ENCODE data around the gene BFSP1. TPM values are rescaled to one million over a fixed set of nuclear protein-coding genes. Genes with fewer than 3 reads are reported as not detected.

Gene BFSP1
- total and polyA plus RNA-seq, 2 donors (not counting 1 experiment from before 2014, with no cell fraction given) = 1.5 to 2.3 TPM

DNA sequence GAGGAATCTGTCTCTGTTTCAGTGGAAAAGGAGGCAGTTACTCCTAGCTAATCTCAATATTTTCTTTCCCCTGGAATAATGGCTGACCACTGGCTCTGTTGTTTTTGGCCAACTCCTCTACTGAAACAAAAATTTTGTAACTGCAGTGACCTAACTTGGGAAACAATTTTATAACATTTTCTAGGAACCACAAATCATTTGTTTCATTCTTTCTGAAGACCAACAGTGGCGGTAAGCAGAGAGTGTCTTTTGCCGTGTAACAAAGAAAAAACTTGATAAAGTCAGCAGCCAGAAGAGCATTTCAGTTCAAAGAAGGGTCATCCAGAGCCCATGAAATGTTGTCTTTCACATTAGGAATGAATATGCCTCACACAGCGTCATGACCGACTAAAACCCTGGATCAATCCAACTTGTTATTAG is 11.8 kb upstream of the BFSP1 start:
- H3K4me2 ChIP-seq (ENCODE audit: extremely low read depth, insufficient read depth, low read length) = peak overlapping the region; percentile 71
- peak; percentile 90 to 97 for DNase-seq (ENCODE audit: low read depth in 2 of 2)
- H3K79me2 ChIP-seq (ENCODE audit: control insufficient read depth, insufficient read depth, low read length) = no peaks in the 10 kb centered on the region
- TF ChIP-seq, protein P1, sequence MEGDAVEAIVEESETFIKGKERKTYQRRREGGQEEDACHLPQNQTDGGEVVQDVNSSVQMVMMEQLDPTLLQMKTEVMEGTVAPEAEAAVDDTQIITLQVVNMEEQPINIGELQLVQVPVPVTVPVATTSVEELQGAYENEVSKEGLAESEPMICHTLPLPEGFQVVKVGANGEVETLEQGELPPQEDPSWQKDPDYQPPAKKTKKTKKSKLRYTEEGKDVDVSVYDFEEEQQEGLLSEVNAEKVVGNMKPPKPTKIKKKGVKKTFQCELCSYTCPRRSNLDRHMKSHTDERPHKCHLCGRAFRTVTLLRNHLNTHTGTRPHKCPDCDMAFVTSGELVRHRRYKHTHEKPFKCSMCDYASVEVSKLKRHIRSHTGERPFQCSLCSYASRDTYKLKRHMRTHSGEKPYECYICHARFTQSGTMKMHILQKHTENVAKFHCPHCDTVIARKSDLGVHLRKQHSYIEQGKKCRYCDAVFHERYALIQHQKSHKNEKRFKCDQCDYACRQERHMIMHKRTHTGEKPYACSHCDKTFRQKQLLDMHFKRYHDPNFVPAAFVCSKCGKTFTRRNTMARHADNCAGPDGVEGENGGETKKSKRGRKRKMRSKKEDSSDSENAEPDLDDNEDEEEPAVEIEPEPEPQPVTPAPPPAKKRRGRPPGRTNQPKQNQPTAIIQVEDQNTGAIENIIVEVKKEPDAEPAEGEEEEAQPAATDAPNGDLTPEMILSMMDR (conservative IDR thresholded peaks at IDR 0.05 in 1 of 2, IDR thresholded peaks at IDR 0.05 in 1 of 2; ENCODE audit: low read depth in 1 of 2, low read length in 2 of 2) = no peak
- no peak for TF ChIP-seq EZH2 (IDR thresholded peaks at IDR 0.05; ENCODE audit: low read length, missing control alignments)
- peak overlapping the region; percentile 17 for H3K9ac ChIP-seq (ENCODE audit: insufficient read depth, low read length)
- H3K27ac ChIP-seq (ENCODE audit: insufficient read depth, low read length) = peak overlapping the region; percentile 88
- no peak overlapping the region for H2AFZ ChIP-seq (ENCODE audit: low read length)
- H3K27me3 ChIP-seq (ENCODE audit: control insufficient read depth, insufficient read depth, low read length) = no peaks in the 10 kb centered on the region
- H3K4me1 ChIP-seq (ENCODE audit: control insufficient read depth, extremely low read depth, insufficient read depth, low read length) = peaks cover 20% of the 10 kb centered on the region
- H4K20me1 ChIP-seq (ENCODE audit: control insufficient read depth, extremely low read depth, insufficient read depth, low read length) = no peaks in the 10 kb centered on the region
- no peaks in the 10 kb centered on the region for H3K36me3 ChIP-seq (ENCODE audit: control insufficient read depth, insufficient read depth, low read length)
- H3K4me3 ChIP-seq (replicated peaks in 1 of 4; ENCODE audit: control extremely low read depth in 1 of 4, insufficient read depth in 1 of 4, low read depth in 3 of 4, low read length in 4 of 4) = peak overlapping the region; percentile 3 to 21 (median 14)
- no peaks in the 10 kb centered on the region for H3K9me3 ChIP-seq (ENCODE audit: control insufficient read depth, insufficient read depth, low read depth, low read length)

DNA sequence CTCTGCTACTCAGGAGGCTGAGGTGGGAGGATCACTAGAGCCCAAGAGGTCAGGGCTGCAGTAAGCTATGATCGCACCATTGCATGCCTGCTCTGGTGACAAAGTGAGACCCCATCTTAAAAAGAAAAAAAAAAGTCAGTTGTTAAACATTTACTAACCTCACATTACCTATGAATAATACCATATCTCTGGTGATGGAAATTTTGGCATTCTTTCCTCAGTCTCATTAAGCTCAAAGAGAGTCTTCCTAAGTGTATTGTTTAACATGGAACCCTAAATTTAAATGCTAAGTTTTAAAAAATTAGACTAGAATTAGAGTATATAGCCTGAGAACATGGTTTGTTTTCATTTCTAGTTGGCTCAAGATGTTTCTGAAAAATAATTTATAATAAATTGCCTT is 11.3 kb upstream of the BFSP1 start:
- peak overlapping the region; percentile 88 for H3K27ac ChIP-seq (ENCODE audit: insufficient read depth, low read length)
- H3K27me3 ChIP-seq (ENCODE audit: control insufficient read depth, insufficient read depth, low read length) = no peaks in the 10 kb centered on the region
- H3K36me3 ChIP-seq (ENCODE audit: control insufficient read depth, insufficient read depth, low read length) = no peaks in the 10 kb centered on the region
- H4K20me1 ChIP-seq (ENCODE audit: control insufficient read depth, extremely low read depth, insufficient read depth, low read length) = no peaks in the 10 kb centered on the region
- peak overlapping the region; percentile 3 to 21 (median 14) for H3K4me3 ChIP-seq (replicated peaks in 1 of 4; ENCODE audit: control extremely low read depth in 1 of 4, insufficient read depth in 1 of 4, low read depth in 3 of 4, low read length in 4 of 4)
- H3K4me1 ChIP-seq (ENCODE audit: control insufficient read depth, extremely low read depth, insufficient read depth, low read length) = peaks cover 20% of the 10 kb centered on the region
- H3K4me2 ChIP-seq (ENCODE audit: extremely low read depth, insufficient read depth, low read length) = peak overlapping the region; percentile 71
- H3K9me3 ChIP-seq (ENCODE audit: control insufficient read depth, insufficient read depth, low read depth, low read length) = no peaks in the 10 kb centered on the region
- no peaks in the 10 kb centered on the region for H3K79me2 ChIP-seq (ENCODE audit: control insufficient read depth, insufficient read depth, low read length)
- H3K9ac ChIP-seq (ENCODE audit: insufficient read depth, low read length) = no peak overlapping the region
- TF ChIP-seq, protein P1 (conservative IDR thresholded peaks at IDR 0.05 in 1 of 2, IDR thresholded peaks at IDR 0.05 in 1 of 2; ENCODE audit: low read depth in 1 of 2, low read length in 2 of 2) = no peak
- no peak for TF ChIP-seq EZH2 (IDR thresholded peaks at IDR 0.05; ENCODE audit: low read length, missing control alignments)
- peak; percentile 11 to 52 for DNase-seq (ENCODE audit: low read depth in 2 of 2)
- H2AFZ ChIP-seq (ENCODE audit: low read length) = no peak overlapping the region

DNA sequence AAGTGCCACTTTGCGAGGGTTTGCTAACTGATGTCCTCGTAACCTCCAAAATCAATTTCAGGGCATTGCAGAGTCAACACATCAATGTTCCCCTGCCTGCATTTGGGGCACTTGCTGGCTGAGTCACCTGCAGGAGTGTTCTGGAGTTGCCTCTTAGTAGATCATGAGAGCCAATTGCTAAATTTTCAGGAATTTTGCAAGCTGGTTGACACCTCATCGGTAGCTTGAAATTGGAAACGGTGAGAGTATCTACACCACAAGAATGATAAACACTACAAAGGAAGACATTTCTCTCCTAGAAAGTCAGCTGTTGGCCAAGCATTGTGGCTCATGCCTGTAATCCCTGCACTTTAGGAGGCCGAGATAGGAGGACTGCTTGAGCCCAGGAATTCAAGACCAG is 10.8 kb upstream of the BFSP1 start:
- H3K4me3 ChIP-seq (replicated peaks in 1 of 4; ENCODE audit: control extremely low read depth in 1 of 4, insufficient read depth in 1 of 4, low read depth in 3 of 4, low read length in 4 of 4) = peak overlapping the region in 1 of 4 experiments; percentile 21
- TF ChIP-seq, protein P1 (conservative IDR thresholded peaks at IDR 0.05 in 1 of 2, IDR thresholded peaks at IDR 0.05 in 1 of 2; ENCODE audit: low read depth in 1 of 2, low read length in 2 of 2) = no peak
- no peak for TF ChIP-seq EZH2 (IDR thresholded peaks at IDR 0.05; ENCODE audit: low read length, missing control alignments)
- H3K4me2 ChIP-seq (ENCODE audit: extremely low read depth, insufficient read depth, low read length) = peak overlapping the region; percentile 71
- no peak overlapping the region for H3K27ac ChIP-seq (ENCODE audit: insufficient read depth, low read length)
- H3K79me2 ChIP-seq (ENCODE audit: control insufficient read depth, insufficient read depth, low read length) = no peaks in the 10 kb centered on the region
- H3K27me3 ChIP-seq (ENCODE audit: control insufficient read depth, insufficient read depth, low read length) = no peaks in the 10 kb centered on the region
- H3K36me3 ChIP-seq (ENCODE audit: control insufficient read depth, insufficient read depth, low read length) = no peaks in the 10 kb centered on the region
- H4K20me1 ChIP-seq (ENCODE audit: control insufficient read depth, extremely low read depth, insufficient read depth, low read length) = no peaks in the 10 kb centered on the region
- H3K4me1 ChIP-seq (ENCODE audit: control insufficient read depth, extremely low read depth, insufficient read depth, low read length) = peaks cover 23% of the 10 kb centered on the region
- H3K9ac ChIP-seq (ENCODE audit: insufficient read depth, low read length) = no peak overlapping the region
- H2AFZ ChIP-seq (ENCODE audit: low read length) = no peak overlapping the region
- no peaks in the 10 kb centered on the region for H3K9me3 ChIP-seq (ENCODE audit: control insufficient read depth, insufficient read depth, low read depth, low read length)
- DNase-seq (ENCODE audit: low read depth in 2 of 2) = peak; percentile 61 to 97

Measured in fibroblast of lung (primary cell).